NCI-H2081 (cell line): ENCODE measurements around the gene PREX1.
"Not testable (repeated sequence)": the region's sequence is repeated elsewhere in the genome, so short reads cannot be mapped to it uniquely, and the experiment has no call there.

Experiments
- DNase-seq, 2 experiments: peaks; one replicate each; lab custom pipeline; 2025; lab: John Stamatoyannopoulos, UW

The PREX1 gene

GRCh38 chr20:48826480-48826879 lies 1.3 kb downstream of the PREX1 start:
- DNase-seq = not testable (repeated sequence)

- no peak for DNase-seq
Measured at GRCh38 chr20:48826069-48826468, 1.7 kb downstream of the PREX1 start.

- no peak for DNase-seq
Measured at GRCh38 chr20:48825566-48825920, 2.3 kb downstream of the PREX1 start.

- no peak for DNase-seq
Measured at GRCh38 chr20:48824830-48825565, 2.8 kb downstream of the PREX1 start.

GRCh38 chr20:48823960-48824498 lies 3.8 kb downstream of the PREX1 start:
- no peak for DNase-seq

- no peak for DNase-seq
Measured at GRCh38 chr20:48823476-48823875, 4.3 kb downstream of the PREX1 start.

- no peak for DNase-seq
Measured at GRCh38 chr20:48822879-48823385, 4.9 kb downstream of the PREX1 start.

GRCh38 chr20:48822178-48822577 lies 5.6 kb downstream of the PREX1 start:
- no peak for DNase-seq

GRCh38 chr20:48821261-48821920 lies 6.4 kb downstream of the PREX1 start:
- DNase-seq = no peak

GRCh38 chr20:48820649-48820973 lies 7.2 kb downstream of the PREX1 start:
- no peak for DNase-seq

GRCh38 chr20:48819821-48820648 lies 7.8 kb downstream of the PREX1 start:
- DNase-seq = no peak

GRCh38 chr20:48819089-48819488 lies 8.7 kb downstream of the PREX1 start:
- no peak for DNase-seq

GRCh38 chr20:48818481-48818987 lies 9.3 kb downstream of the PREX1 start:
- no peak for DNase-seq

GRCh38 chr20:48818031-48818370 lies 9.8 kb downstream of the PREX1 start:
- DNase-seq = no peak

- no peak for DNase-seq
Measured at GRCh38 chr20:48817367-48818030, 10.3 kb downstream of the PREX1 start.

- no peak for DNase-seq
Measured at GRCh38 chr20:48816282-48817205, 11.3 kb downstream of the PREX1 start.

- no peak for DNase-seq
Measured at GRCh38 chr20:48815537-48815936, 12.3 kb downstream of the PREX1 start.

- no peak for DNase-seq
Measured at GRCh38 chr20:48814633-48815032, 13.2 kb downstream of the PREX1 start.

- DNase-seq = no peak
Measured at GRCh38 chr20:48813930-48814546, 13.8 kb downstream of the PREX1 start.

GRCh38 chr20:48813446-48813747 lies 14.4 kb downstream of the PREX1 start:
- no peak for DNase-seq
